NCI-H82 treated with DMSO at 0.1 percent for 48 hours (cell line): Measurements from ENCODE around the gene MCU.

Experiments
- DNase-seq: peaks from one replicate; lab custom pipeline; 2025; ENCODE audit not compliant: unreplicated experiment; lab: John Stamatoyannopoulos, UW

Gene MCU

GRCh38 chr10:72800741-72801092 is 108.8 kb downstream of the MCU start:
- no peak for DNase-seq

- no peak for DNase-seq
Observed at GRCh38 chr10:72801263-72801868, 109.4 kb downstream of the MCU start.

GRCh38 chr10:72802332-72802731 is 110.4 kb downstream of the MCU start:
- DNase-seq: no peak

GRCh38 chr10:72802763-72803505 is 111.0 kb downstream of the MCU start:
- no peak for DNase-seq

- DNase-seq: no peak
Observed at GRCh38 chr10:72808001-72808400, 116.1 kb downstream of the MCU start.

- DNase-seq: no peak
Observed at GRCh38 chr10:72809006-72809405, 117.1 kb downstream of the MCU start.

- DNase-seq: no peak
Observed at GRCh38 chr10:72810976-72811375, 119.0 kb downstream of the MCU start.

- DNase-seq: no peak
Observed at GRCh38 chr10:72812415-72812752, 120.4 kb downstream of the MCU start.

GRCh38 chr10:72812753-72813430 is 120.9 kb downstream of the MCU start:
- no peak for DNase-seq

GRCh38 chr10:72814099-72814790 is 122.3 kb downstream of the MCU start:
- DNase-seq: no peak

GRCh38 chr10:72816565-72816964 is 124.6 kb downstream of the MCU start:
- DNase-seq: no peak

GRCh38 chr10:72818076-72818475 is 126.1 kb downstream of the MCU start:
- DNase-seq: no peak

- no peak for DNase-seq
Observed at GRCh38 chr10:72819053-72819452, 127.1 kb downstream of the MCU start.

- DNase-seq: no peak
Observed at GRCh38 chr10:72821606-72822005, 129.7 kb downstream of the MCU start.

- DNase-seq: no peak
Observed at GRCh38 chr10:72822342-72822986, 130.5 kb downstream of the MCU start.

- DNase-seq: no peak
Observed at GRCh38 chr10:72825163-72825562, 133.2 kb downstream of the MCU start.

GRCh38 chr10:72826346-72826745 is 134.4 kb downstream of the MCU start:
- no peak for DNase-seq

- DNase-seq: no peak
Observed at GRCh38 chr10:72828294-72828693, 136.4 kb downstream of the MCU start.

- no peak for DNase-seq
Observed at GRCh38 chr10:72830625-72831024, 138.7 kb downstream of the MCU start.

GRCh38 chr10:72831696-72832409 is 139.9 kb downstream of the MCU start:
- DNase-seq: no peak

- no peak for DNase-seq
Observed at GRCh38 chr10:72832701-72833100, 140.8 kb downstream of the MCU start.
